Right lobe of liver (tissue), 4 donors: ENCODE results near the gene KRT34.

Experiments
- CTCF ChIP-seq, 4 donors: fragments of 200-600 bp in 3 of 4; fragments of 450-650 bp in 1 of 4; IDR thresholded peaks; one replicate each; pipeline versions ENCODE4 v1.5.1 to v1.8.0; 2016 to 2022; ENCODE audit warnings: antibody characterized with exemption in 4 of 4, mild to moderate bottlenecking in 2 of 4
- POLR2A ChIP-seq: fragments of 450-650 bp; IDR thresholded peaks from one replicate; pipeline ENCODE4 v1.6.1; 2017; ENCODE audit warnings: antibody characterized with exemption, mild to moderate bottlenecking
- donor health status: DM: no; HTN: no; CAD: no.
- donor health status: DM: no; HTN: no; CAD: no.
- donor health status: DM: no; HTN: yes; CAD: no.

GRCh38 chr17:41387670-41388069, 5.6 kb upstream of the KRT34 start:
- no peak for TF ChIP-seq CTCF (IDR thresholded peaks at IDR 0.05)
- no peak for TF ChIP-seq POLR2A
